ENCODE results near the gene PPARG. TPM values are rescaled to one million over a fixed set of nuclear protein-coding genes. Genes with fewer than 3 reads are reported as not detected.

PPARG gene
- total RNA-seq, 1 donor from 2014 or later, result 14.7 TPM

DNA sequence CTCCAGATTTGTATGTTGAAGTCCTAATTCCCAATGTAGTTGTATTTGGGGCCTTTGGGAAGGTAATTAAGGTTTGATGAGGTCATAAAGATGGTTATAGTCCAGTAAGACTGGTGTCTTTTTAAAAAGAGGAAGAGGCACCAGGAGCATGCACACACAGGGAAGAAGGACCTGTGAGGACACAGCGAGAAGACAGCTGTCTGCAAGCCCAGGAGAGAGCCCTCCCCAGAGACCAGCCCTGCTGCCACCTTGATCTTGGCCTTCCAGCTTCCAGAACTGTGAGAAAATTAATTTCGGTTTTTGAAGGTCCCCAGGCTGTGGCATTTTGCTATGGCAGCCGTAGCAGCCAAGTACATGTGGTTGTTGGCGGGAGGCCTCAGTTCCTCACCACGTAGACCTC lies 162.6 kb downstream of the PPARG start:
- TF ChIP-seq, protein P1, sequence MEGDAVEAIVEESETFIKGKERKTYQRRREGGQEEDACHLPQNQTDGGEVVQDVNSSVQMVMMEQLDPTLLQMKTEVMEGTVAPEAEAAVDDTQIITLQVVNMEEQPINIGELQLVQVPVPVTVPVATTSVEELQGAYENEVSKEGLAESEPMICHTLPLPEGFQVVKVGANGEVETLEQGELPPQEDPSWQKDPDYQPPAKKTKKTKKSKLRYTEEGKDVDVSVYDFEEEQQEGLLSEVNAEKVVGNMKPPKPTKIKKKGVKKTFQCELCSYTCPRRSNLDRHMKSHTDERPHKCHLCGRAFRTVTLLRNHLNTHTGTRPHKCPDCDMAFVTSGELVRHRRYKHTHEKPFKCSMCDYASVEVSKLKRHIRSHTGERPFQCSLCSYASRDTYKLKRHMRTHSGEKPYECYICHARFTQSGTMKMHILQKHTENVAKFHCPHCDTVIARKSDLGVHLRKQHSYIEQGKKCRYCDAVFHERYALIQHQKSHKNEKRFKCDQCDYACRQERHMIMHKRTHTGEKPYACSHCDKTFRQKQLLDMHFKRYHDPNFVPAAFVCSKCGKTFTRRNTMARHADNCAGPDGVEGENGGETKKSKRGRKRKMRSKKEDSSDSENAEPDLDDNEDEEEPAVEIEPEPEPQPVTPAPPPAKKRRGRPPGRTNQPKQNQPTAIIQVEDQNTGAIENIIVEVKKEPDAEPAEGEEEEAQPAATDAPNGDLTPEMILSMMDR (conservative IDR thresholded peaks at IDR 0.05; ENCODE audit: low read depth, low read length), result no peak
- no peak for DNase-seq (ENCODE audit: low read depth)

DNA sequence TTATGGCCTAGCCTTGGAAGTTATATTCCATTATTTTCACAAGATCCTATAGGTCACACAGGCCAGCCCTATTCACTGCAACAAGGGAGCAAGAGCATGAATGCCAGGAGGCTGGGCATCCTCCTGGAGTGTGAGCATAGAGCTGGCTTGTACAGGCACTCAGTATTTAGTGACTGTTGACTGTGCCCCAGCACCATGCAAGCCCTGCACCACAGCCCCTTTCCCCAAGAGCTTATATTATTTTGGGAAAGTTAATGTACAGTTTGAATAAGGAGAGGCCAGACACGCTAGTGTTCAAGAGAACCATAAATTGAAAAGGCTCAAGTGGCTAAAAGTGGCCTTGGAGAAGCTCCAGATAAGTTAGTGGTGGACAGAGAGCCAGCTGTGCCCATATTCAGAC lies 163.1 kb downstream of the PPARG start:
- TF ChIP-seq, protein P1 (conservative IDR thresholded peaks at IDR 0.05; ENCODE audit: low read depth, low read length), result no peak
- H3K4me3 ChIP-seq (ENCODE audit: low read depth, low read length), result no peak overlapping the region
- DNase-seq (ENCODE audit: low read depth), result no peak

More for the DNA sequence above, 162.6 kb downstream of the PPARG start:
- no peak overlapping the region for H3K4me3 ChIP-seq (ENCODE audit: low read depth, low read length)

DNA sequence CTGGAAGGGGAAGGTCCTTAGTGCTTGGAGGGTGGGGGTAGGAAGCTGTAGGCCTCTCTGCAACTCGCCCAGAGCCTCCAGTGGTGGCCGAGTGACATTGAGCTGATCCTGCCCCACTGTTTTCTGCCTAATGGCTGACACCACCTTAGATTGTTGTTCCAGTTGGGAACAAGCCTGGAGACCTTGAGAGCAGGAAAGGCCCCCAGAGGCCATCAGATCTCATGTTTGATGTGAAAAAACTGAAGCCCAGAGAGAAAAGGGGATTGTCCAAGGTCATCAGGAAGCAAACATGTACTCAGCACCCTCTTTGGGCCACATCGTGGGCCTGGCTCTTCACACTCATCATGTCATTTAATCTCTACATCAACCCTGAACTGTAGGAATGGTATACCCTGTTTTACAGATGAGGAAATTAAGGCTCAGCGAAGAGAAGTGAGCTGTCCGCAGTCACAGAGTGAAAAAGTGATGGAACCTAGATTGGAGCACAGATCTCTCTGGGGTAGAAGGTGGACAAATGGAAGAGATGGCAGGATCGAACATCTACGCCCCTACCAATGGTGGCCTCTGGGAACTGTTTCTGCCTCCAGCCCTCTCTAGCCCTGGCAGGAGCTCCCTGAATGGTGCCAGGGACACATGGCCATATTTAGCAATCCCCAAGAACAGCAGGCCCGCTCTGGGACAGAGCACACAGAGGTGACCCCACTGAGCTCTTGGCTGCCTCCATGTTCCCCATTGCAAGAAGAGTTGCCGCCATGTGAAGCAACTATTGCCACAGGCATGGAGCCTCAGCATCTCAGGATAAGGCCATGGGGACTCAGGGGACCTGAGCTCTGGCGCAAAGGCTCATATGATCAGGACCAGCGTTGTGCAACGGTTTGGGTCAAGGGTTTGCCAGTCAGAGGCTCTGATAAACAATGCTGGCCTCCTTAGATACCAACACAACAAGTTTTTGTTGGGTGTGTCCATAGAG lies 163.8 kb downstream of the PPARG start:
- H3K4me3 ChIP-seq (ENCODE audit: low read depth, low read length), result no peak overlapping the region
- TF ChIP-seq, protein P1 (conservative IDR thresholded peaks at IDR 0.05; ENCODE audit: low read depth, low read length), result no peak
- DNase-seq (ENCODE audit: low read depth), result no peak

DNA sequence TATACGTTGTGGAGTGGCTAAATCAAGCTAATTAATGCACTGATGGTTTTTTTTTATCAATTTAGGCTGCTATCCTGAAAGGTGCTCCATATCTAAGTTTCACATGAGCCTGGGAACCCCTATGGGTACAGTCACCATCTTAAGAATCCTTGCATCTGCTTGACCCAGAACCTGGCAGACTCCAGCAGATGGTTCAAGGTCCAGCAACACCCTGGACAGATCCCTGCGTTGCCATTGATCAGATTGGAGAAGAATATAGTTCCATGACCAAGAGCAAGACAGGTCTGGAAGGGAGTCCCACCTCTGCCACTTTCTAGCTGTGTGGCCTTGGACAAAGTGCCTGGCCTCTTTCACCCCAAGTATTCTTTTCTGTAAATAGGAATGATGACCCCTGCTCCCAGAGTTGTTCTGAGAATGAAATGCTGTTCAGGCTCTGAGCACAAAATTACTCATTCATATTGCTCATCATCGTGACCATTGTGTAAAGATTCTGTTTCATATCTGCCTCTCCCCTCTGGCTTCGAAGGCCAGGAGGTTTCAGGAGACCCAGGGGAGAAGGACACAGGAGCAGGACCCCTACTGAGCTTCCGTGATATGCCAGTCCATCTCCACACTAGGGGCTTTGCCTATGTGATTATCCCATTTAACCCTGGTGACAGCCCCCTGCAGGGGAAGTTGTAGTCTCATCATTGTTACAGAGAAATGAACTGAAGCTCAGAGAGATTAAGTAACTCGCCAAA lies 165.4 kb downstream of the PPARG start:
- TF ChIP-seq, protein P1 (conservative IDR thresholded peaks at IDR 0.05; ENCODE audit: low read depth, low read length), result no peak
- no peak for DNase-seq (ENCODE audit: low read depth)
- H3K4me3 ChIP-seq (ENCODE audit: low read depth, low read length), result no peak overlapping the region

DNA sequence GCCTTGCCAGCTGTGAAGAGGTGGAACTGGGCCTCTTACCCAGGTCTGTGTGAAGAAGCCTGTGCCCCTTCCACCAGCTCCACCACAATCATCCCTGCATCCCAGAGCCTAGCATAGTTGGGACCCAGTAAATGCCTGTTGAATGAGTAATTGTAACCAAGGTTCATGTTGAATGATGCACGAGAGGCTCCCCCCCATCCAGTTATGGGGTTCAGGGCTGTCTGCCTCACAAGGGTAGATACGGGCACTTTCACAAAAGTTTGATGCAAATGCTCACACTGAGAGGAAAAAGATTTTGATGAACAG lies 165.9 kb downstream of the PPARG start:
- no peak for DNase-seq (ENCODE audit: low read depth)
- TF ChIP-seq, protein P1 (conservative IDR thresholded peaks at IDR 0.05; ENCODE audit: low read depth, low read length), result no peak
- no peak overlapping the region for H3K4me3 ChIP-seq (ENCODE audit: low read depth, low read length)

DNA sequence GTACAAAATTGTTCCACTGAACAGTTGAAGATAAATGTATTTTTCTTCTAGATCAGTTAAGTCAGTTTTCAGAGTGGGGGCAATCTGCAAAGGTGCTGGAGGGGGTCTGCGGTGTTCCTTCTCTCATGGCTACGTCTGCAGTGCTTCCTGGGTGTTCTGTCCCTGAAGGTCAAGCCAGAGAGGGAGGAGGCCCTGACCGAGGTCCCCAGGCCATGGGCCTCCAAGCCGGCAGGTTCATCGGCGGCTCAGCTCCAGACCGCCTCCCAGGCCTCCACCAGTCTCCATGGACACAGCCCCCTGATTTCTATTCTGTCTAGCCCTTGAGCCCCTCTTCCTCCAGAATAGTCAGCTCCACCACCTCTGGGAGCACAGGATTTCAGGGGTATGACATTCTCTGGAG lies 166.9 kb downstream of the PPARG start:
- TF ChIP-seq, protein P1 (conservative IDR thresholded peaks at IDR 0.05; ENCODE audit: low read depth, low read length), result no peak
- no peak overlapping the region for H3K4me3 ChIP-seq (ENCODE audit: low read depth, low read length)
- DNase-seq (ENCODE audit: low read depth), result no peak

Measured in epithelial cell of proximal tubule (primary cell).